ENCODE measurements around the gene NPW. TPM values are rescaled to one million over a fixed set of nuclear protein-coding genes. Genes with fewer than 3 reads are reported as not detected.

Gene NPW
- polyA plus RNA-seq, 4 donors = 0.48 to 9.0 (median 0.81) TPM; not detected in 1

DNA sequence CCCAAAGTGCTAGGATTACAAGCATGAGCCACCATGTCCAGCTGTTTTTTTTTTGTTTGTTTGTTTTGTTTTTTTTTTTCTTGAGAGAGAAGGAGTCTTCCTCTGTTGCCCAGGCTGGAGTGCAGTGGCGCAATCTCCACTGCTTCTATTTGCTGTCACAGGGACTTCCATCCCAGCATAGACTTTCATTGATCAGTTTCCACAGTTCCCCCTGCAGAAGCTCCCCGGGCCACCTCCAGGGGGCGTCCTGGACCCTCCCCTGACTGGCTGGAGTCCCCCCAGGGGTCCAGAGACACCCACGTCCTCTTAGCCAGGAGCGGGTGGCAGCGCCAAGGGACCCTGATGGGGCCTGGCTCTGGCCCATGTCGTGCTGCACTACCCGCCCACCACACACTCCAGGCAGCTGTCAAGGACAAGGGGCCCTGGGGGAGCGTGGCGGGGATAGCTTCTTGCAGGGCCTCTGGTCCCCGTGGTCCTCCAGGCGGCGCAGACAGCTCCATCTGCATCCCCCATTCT, 3.1 kb upstream of the NPW start:
- H3K4me1 ChIP-seq (ENCODE audit: control insufficient read depth in 3 of 3, insufficient read depth in 2 of 3, low read depth in 1 of 3, low read length in 2 of 3) = peaks cover 0 to 22% (median 0%) of the 10 kb centered on the region in 3 donors
- no peaks in the 10 kb centered on the region for H3K36me3 ChIP-seq (ENCODE audit: control insufficient read depth in 3 of 3, insufficient read depth in 2 of 3, low read depth in 1 of 3, low read length in 3 of 3)
- H3K27me3 ChIP-seq (ENCODE audit: control insufficient read depth in 3 of 3, insufficient read depth in 3 of 3, low read length in 3 of 3) = peaks cover 0 to 31% (median 17%) of the 10 kb centered on the region in 3 donors
- FAIRE-seq (no peak), DNase-seq (no peak)
- H3K9me3 ChIP-seq (ENCODE audit: control insufficient read depth in 2 of 2, insufficient read depth in 1 of 2, low read depth in 1 of 2, low read length in 1 of 2) = no peaks in the 10 kb centered on the region
- no peak overlapping the region for H3K4me3 ChIP-seq (ENCODE audit: low read depth in 1 of 3, low read length in 3 of 3)
- no peak overlapping the region for H3K27ac ChIP-seq (ENCODE audit: low read depth in 1 of 3, low read length in 2 of 3)
- 42 to 64% (median 57%) methylated on average over 11 to 13 of the region's 13 CpGs for WGBS, 3 donors

DNA sequence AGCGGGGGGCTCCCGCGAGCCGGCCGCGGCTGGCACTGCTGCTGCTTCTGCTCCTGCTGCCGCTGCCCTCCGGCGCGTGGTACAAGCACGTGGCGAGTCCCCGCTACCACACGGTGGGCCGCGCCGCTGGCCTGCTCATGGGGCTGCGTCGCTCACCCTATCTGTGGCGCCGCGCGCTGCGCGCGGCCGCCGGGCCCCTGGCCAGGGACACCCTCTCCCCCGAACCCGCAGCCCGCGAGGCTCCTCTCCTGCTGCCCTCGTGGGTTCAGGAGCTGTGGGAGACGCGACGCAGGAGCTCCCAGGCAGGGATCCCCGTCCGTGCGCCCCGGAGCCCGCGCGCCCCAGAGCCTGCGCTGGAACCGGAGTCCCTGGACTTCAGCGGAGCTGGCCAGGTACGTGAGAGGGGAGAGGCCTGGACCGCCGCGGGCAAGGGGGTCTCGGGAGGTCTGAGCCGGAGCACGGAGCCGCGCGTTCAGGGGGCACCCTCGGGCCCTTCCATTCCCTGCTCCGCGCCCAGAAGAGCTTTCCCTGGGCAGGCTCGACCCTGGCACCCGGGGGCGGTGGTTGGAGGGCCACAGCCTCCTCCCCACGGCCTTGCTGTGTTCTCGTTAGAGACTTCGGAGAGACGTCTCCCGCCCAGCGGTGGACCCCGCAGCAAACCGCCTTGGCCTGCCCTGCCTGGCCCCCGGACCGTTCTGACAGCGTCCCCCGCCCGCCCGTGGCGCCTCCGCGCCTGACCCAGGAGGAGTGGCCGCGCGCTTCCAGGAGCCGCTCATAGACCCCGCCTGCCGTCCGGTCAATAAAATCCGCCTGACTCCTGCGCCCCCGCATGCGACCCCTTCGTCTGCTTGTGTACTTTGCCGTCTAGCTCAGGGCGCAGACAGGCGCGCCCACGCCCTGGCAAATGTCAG, 591 bp downstream of the NPW start:
- Histone ChIP-seq H3K4me1 (ENCODE audit: control insufficient read depth in 3 of 3, insufficient read depth in 2 of 3, low read depth in 1 of 3, low read length in 2 of 3) (peaks cover 0 to 33% (median 0%) of the 10 kb centered on the region in 3 donors), H3K4me3 (ENCODE audit: low read depth in 1 of 3, low read length in 3 of 3) (no peak overlapping the region), H3K36me3 (ENCODE audit: control insufficient read depth in 3 of 3, insufficient read depth in 2 of 3, low read depth in 1 of 3, low read length in 3 of 3) (no peaks in the 10 kb centered on the region), H3K27me3 (ENCODE audit: control insufficient read depth in 3 of 3, insufficient read depth in 3 of 3, low read length in 3 of 3) (peaks cover 0 to 43% (median 17%) of the 10 kb centered on the region in 3 donors), H3K9me3 (ENCODE audit: control insufficient read depth in 2 of 2, insufficient read depth in 1 of 2, low read depth in 1 of 2, low read length in 1 of 2) (no peaks in the 10 kb centered on the region), H3K27ac (ENCODE audit: low read depth in 1 of 3, low read length in 2 of 3) (no peak overlapping the region)
- peak in 1 of 2 donors; percentile 56 for DNase-seq
- no peak for FAIRE-seq
- 1 to 2% (median 1%) methylated on average over 81 to 96 of the region's 96 CpGs for WGBS, 3 donors

GRCh38 chr16:2022723-2023091, 3.1 kb downstream of the NPW start:
- FAIRE-seq = no peak
- no peaks in the 10 kb centered on the region for H3K9me3 ChIP-seq (ENCODE audit: control insufficient read depth in 2 of 2, insufficient read depth in 1 of 2, low read depth in 1 of 2, low read length in 1 of 2)
- H3K36me3 ChIP-seq (ENCODE audit: control insufficient read depth in 3 of 3, insufficient read depth in 2 of 3, low read depth in 1 of 3, low read length in 3 of 3) = no peaks in the 10 kb centered on the region
- H3K4me3 ChIP-seq (ENCODE audit: low read depth in 1 of 3, low read length in 3 of 3) = peak overlapping the region in 1 of 3 donors; percentile 11
- WGBS, 3 donors = 3 to 4% (median 4%) methylated on average over 13 to 14 of the region's 14 CpGs
- DNase-seq = no peak
- H3K4me1 ChIP-seq (ENCODE audit: control insufficient read depth in 3 of 3, insufficient read depth in 2 of 3, low read depth in 1 of 3, low read length in 2 of 3) = peaks cover 0 to 35% (median 2%) of the 10 kb centered on the region in 3 donors
- H3K27ac ChIP-seq (ENCODE audit: low read depth in 1 of 3, low read length in 2 of 3) = peak overlapping the region in 1 of 3 donors; percentile 90
- peaks cover 0 to 56% (median 17%) of the 10 kb centered on the region in 3 donors for H3K27me3 ChIP-seq (ENCODE audit: control insufficient read depth in 3 of 3, insufficient read depth in 3 of 3, low read length in 3 of 3)

DNA sequence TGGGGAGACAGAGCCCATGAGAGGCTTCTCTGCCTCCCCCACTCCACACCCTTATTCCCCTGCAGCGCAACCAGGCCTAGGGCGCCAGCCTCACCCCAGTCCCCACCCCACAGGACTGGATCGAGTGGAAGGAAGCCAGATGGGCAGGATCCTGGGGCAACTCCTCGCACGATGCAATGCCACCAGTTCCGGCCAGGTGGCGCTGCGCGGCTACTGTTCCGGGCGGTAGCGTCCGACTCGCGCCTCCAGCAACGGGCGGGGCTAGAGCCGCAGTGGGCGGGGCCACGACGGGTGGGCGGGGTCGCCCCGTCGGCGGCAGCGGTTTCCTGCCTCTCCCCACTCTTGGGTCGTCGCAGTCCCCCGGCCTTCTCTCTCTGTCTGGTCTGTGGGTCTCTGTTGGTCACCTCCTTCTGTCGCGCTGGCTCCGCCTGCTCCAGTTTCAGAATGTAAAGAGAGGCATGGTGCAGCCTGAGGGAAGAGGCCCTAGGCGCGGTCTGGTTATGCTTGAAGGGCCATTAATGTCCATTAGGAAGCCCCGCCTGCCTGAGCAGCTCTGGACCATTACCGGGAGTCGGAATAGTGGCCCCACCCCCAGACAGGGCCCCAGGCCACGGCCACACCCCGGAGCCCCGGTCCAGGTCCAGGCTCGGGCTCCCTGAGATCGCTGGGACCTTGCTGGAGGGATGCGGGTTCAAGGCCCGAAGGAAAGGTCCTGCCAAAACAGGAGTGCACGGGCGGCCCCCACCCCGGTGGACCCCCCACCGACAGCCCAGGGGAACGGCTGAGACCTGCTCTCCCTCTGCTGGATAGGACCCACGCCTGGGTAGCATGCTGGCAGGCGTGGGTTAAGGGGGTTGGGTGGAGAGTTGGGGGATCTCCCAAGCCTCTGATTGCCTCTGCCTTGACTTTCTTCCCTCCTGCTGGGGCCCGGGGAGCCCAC, 3.8 kb downstream of the NPW start:
- H3K27me3 ChIP-seq (ENCODE audit: control insufficient read depth in 3 of 3, insufficient read depth in 3 of 3, low read length in 3 of 3) = peaks cover 0 to 57% (median 17%) of the 10 kb centered on the region in 3 donors
- H3K36me3 ChIP-seq (ENCODE audit: control insufficient read depth in 3 of 3, insufficient read depth in 2 of 3, low read depth in 1 of 3, low read length in 3 of 3) = peaks cover 0 to 3% (median 0%) of the 10 kb centered on the region in 3 donors
- H3K9me3 ChIP-seq (ENCODE audit: control insufficient read depth in 2 of 2, insufficient read depth in 1 of 2, low read depth in 1 of 2, low read length in 1 of 2) = no peaks in the 10 kb centered on the region
- WGBS, 3 donors = 8 to 12% (median 11%) methylated on average over 49 to 53 of the region's 53 CpGs
- H3K27ac ChIP-seq (ENCODE audit: low read depth in 1 of 3, low read length in 2 of 3) = peak overlapping the region; percentile 61 to 90 (median 86)
- peaks cover 0 to 36% (median 2%) of the 10 kb centered on the region in 3 donors for H3K4me1 ChIP-seq (ENCODE audit: control insufficient read depth in 3 of 3, insufficient read depth in 2 of 3, low read depth in 1 of 3, low read length in 2 of 3)
- peak; percentile 91 to 96 for DNase-seq
- H3K4me3 ChIP-seq (ENCODE audit: low read depth in 1 of 3, low read length in 3 of 3) = peak overlapping the region in 2 of 3 donors; percentile 29 to 45
- FAIRE-seq = no peak

GRCh38 chr16:2024032-2024420, 4.4 kb downstream of the NPW start:
- FAIRE-seq (no peak), DNase-seq (no peak)
- 82 to 87% (median 84%) methylated on average over 12 of the region's 12 CpGs for WGBS, 3 donors
- Histone ChIP-seq H3K9me3 (ENCODE audit: control insufficient read depth in 2 of 2, insufficient read depth in 1 of 2, low read depth in 1 of 2, low read length in 1 of 2) (no peaks in the 10 kb centered on the region), H3K27me3 (ENCODE audit: control insufficient read depth in 3 of 3, insufficient read depth in 3 of 3, low read length in 3 of 3) (peaks cover 0 to 54% (median 15%) of the 10 kb centered on the region in 3 donors), H3K36me3 (ENCODE audit: control insufficient read depth in 3 of 3, insufficient read depth in 2 of 3, low read depth in 1 of 3, low read length in 3 of 3) (peaks cover 0 to 4% (median 0%) of the 10 kb centered on the region in 3 donors), H3K4me1 (ENCODE audit: control insufficient read depth in 3 of 3, insufficient read depth in 2 of 3, low read depth in 1 of 3, low read length in 2 of 3) (peaks cover 0 to 36% (median 2%) of the 10 kb centered on the region in 3 donors), H3K4me3 (ENCODE audit: low read depth in 1 of 3, low read length in 3 of 3) (no peak overlapping the region), H3K27ac (ENCODE audit: low read depth in 1 of 3, low read length in 2 of 3) (peak overlapping the region in 2 of 3 donors; percentile 86 to 90)

DNA sequence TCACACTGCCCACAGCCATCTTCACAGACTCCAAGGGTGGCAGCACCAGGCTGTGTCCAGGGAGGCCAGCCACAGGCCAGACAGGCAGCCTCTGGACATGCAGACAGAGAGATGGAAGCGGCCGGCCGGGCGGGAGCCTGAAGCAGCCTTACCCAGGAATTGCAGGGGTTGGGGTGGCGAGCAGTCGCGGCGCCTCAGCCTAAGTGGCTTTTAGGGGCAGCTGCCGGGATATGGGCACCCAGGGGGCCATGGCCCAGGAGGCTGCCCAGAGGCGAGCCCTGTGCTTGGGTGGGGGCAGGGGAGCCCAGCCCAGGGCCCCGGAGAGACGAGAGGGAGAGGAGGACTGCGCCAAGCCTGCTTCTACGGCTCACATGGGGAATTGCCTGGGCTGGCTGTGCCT, 5.7 kb downstream of the NPW start:
- peaks cover 0 to 44% (median 7%) of the 10 kb centered on the region in 3 donors for H3K27me3 ChIP-seq (ENCODE audit: control insufficient read depth in 3 of 3, insufficient read depth in 3 of 3, low read length in 3 of 3)
- no peak for DNase-seq
- peaks cover 0 to 14% (median 0%) of the 10 kb centered on the region in 3 donors for H3K36me3 ChIP-seq (ENCODE audit: control insufficient read depth in 3 of 3, insufficient read depth in 2 of 3, low read depth in 1 of 3, low read length in 3 of 3)
- H3K27ac ChIP-seq (ENCODE audit: low read depth in 1 of 3, low read length in 2 of 3) = no peak overlapping the region
- no peaks in the 10 kb centered on the region for H3K9me3 ChIP-seq (ENCODE audit: control insufficient read depth in 2 of 2, insufficient read depth in 1 of 2, low read depth in 1 of 2, low read length in 1 of 2)
- 93 to 97% (median 95%) methylated on average over 14 of the region's 14 CpGs for WGBS, 3 donors
- H3K4me1 ChIP-seq (ENCODE audit: control insufficient read depth in 3 of 3, insufficient read depth in 2 of 3, low read depth in 1 of 3, low read length in 2 of 3) = peaks cover 0 to 33% (median 2%) of the 10 kb centered on the region in 3 donors
- no peak for FAIRE-seq
- H3K4me3 ChIP-seq (ENCODE audit: low read depth in 1 of 3, low read length in 3 of 3) = no peak overlapping the region

DNA sequence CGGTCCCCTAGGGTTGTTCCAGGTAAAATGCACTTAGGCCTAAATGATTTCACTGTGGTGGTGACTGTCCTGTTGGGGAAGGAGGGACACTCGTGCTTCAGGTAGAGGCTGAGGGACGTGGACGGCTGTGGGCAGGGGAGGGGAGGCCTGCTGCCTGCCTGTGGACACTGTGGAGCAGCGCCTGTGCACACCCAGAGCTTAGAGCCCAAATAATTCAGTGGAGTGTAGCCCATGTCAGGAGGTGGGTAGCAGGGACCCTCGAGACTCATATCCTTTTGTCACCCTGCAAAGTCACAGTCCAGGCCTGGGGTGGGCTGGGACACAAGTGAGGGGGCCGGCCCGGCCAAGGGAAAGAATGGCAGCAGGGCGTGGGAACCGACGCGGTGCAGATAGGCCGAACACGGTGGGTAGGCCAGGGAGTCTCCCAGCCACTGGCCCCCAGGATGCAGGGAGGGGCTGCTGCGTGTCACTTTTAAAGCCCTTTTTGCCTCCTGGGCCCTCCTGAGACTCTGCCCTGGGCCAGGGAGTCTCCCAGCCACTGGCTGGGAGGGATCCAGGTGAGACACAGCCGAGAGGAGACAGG, 6.4 kb downstream of the NPW start:
- WGBS, 3 donors = 78 to 83% (median 82%) methylated on average over 12 to 16 of the region's 16 CpGs
- H3K36me3 ChIP-seq (ENCODE audit: control insufficient read depth in 3 of 3, insufficient read depth in 2 of 3, low read depth in 1 of 3, low read length in 3 of 3) = peaks cover 0 to 20% (median 0%) of the 10 kb centered on the region in 3 donors
- DNase-seq = no peak

More for the DNA sequence above, 6.4 kb downstream of the NPW start:
- Histone ChIP-seq H3K9me3 (ENCODE audit: control insufficient read depth in 2 of 2, insufficient read depth in 1 of 2, low read depth in 1 of 2, low read length in 1 of 2) (no peaks in the 10 kb centered on the region), H3K27me3 (ENCODE audit: control insufficient read depth in 3 of 3, insufficient read depth in 3 of 3, low read length in 3 of 3) (peaks cover 0 to 37% (median under 1%) of the 10 kb centered on the region in 3 donors), H3K27ac (ENCODE audit: low read depth in 1 of 3, low read length in 2 of 3) (no peak overlapping the region), H3K4me1 (ENCODE audit: control insufficient read depth in 3 of 3, insufficient read depth in 2 of 3, low read depth in 1 of 3, low read length in 2 of 3) (peaks cover 0 to 27% (median 2%) of the 10 kb centered on the region in 3 donors), H3K4me3 (ENCODE audit: low read depth in 1 of 3, low read length in 3 of 3) (peak overlapping the region in 1 of 3 donors; percentile 28)
- FAIRE-seq = no peak
